GM12875 (cell line): ENCODE data around the gene SLC16A5.

Source experiments
- H3K4me3 ChIP-seq: one replicate; pipeline ENCODE4 v1.5.1; 2011; ENCODE audit warnings: low read depth, low read length, control low read depth
- CTCF ChIP-seq: IDR thresholded peaks from 2 replicates; pipeline ENCODE4 v1.5.1; 2011; ENCODE audit warnings: low read depth, mild to moderate bottlenecking, control low read depth, inconsistent platforms, low read length, moderate library complexity, borderline replicate concordance; ENCODE audit not compliant: insufficient read depth

The SLC16A5 gene

GRCh38 chr17:75090871-75091854, 3.4 kb downstream of the SLC16A5 start:
- no peak for TF ChIP-seq CTCF
- H3K4me3 ChIP-seq, result no peak overlapping the region

GRCh38 chr17:75091855-75092327, 4.1 kb downstream of the SLC16A5 start:
- no peak overlapping the region for H3K4me3 ChIP-seq

GRCh38 chr17:75093548-75094158, 5.9 kb downstream of the SLC16A5 start:
- TF ChIP-seq CTCF, result no peak
- no peak overlapping the region for H3K4me3 ChIP-seq

More at GRCh38 chr17:75091855-75092327, 4.1 kb downstream of the SLC16A5 start:
- TF ChIP-seq CTCF, result no peak

GRCh38 chr17:75094871-75095399, 7.2 kb downstream of the SLC16A5 start:
- TF ChIP-seq CTCF, result no peak
- H3K4me3 ChIP-seq, result no peak overlapping the region

GRCh38 chr17:75096082-75096625, 8.4 kb downstream of the SLC16A5 start:
- H3K4me3 ChIP-seq, result no peak overlapping the region
- no peak for TF ChIP-seq CTCF

- TF ChIP-seq CTCF, result no peak
- H3K4me3 ChIP-seq, result no peak overlapping the region
Observed at GRCh38 chr17:75097865-75098264, 10.1 kb downstream of the SLC16A5 start.
